Coronary artery (tissue), 2 donors: ENCODE data around the gene UFC1.

Source experiments
- DNase-seq: peaks from one replicate; pipeline ENCODE4 v3.0.0-alpha.2; 2017; ENCODE audit warnings: low spot score
- H3K27ac ChIP-seq, 2 donors: fragments of 200-600 bp; sonication (generic); one replicate each; pipeline ENCODE4 v1.5.1; 2016 to 2019
- H3K4me3 ChIP-seq: fragments of 200-600 bp; sonication (generic); 2 replicates; pipeline ENCODE4 v1.5.1; 2016; ENCODE audit warnings: mild to moderate bottlenecking, moderate library complexity
- CTCF ChIP-seq: fragments of 200-600 bp; sonication (generic); IDR thresholded peaks from one replicate; pipeline ENCODE4 v1.5.1; 2019; ENCODE audit warnings: antibody characterized with exemption

UFC1 gene

GRCh38 chr1:161192476-161193465 lies 39.0 kb downstream of the UFC1 start:
- peak overlapping the region; percentile 75 for H3K4me3 ChIP-seq
- TF ChIP-seq CTCF: peak; percentile 82
- DNase-seq: no peak
- H3K27ac ChIP-seq: peak overlapping the region; percentile 23 to 70

DNA sequence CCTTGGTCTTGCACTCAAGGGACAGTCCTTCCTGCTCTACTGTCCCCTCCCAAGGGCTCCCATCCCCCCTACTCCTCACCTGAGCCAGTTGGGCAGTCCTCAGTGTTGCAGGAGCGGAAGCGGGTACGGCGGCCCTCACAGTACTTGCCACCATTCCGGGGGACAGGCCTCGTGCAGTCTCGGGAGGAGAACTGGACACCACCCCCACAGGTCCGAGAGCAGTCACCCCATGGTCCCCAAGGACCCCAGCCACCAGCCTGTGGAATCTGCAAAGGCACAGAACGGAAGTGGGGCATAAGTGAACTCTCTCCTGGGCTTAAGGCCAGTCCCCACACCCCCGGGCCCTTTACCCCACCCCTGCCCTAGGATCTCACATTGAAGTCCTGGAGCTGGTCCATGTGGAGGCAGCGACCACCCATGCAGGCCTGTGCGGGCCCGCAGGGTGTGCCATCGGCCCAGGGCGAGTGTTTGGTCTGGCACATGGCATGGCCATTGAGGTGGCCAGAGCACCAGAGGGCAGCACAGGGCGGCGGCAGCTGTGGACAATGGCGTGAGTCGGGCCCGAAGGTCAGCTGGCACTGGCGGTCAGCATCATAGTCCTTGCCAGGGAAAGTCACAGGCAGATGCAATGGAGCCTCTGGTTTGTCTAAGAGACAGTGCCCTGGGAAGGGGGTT lies 39.9 kb downstream of the UFC1 start:
- H3K4me3 ChIP-seq: peak overlapping the region; percentile 75
- peak overlapping the region; percentile 23 to 70 for H3K27ac ChIP-seq
- no peak for DNase-seq
- TF ChIP-seq CTCF: no peak

DNA sequence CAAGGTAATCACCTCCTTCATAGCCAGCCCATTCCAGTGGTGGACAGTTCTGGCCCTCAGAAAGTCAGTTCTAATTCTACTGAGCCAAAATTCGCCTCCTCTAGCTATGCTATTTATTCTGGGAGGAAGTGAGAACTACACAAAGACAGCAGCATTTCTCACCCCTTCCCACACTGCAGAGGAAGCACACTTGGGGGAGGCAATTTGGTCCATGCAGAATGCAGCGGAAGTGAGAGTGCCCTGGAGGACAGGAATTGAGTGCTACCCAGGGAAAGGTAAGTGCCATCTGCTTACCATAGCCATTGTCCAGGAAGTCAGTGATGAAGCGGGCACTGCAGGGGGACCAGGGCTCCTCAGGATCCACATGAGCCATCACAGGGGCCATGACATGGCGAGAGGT lies 41.4 kb downstream of the UFC1 start:
- peak overlapping the region in 1 of 2 donors; percentile 98 for H3K27ac ChIP-seq

GRCh38 chr1:161196111-161196510 lies 42.3 kb downstream of the UFC1 start:
- peak overlapping the region in 1 of 2 donors; percentile 98 for H3K27ac ChIP-seq
- peak overlapping the region; percentile 75 for H3K4me3 ChIP-seq
- no peak for TF ChIP-seq CTCF
- DNase-seq: no peak

More for the DNA sequence above, 41.4 kb downstream of the UFC1 start:
- DNase-seq: no peak
- no peak for TF ChIP-seq CTCF
- H3K4me3 ChIP-seq: peak overlapping the region; percentile 75

DNA sequence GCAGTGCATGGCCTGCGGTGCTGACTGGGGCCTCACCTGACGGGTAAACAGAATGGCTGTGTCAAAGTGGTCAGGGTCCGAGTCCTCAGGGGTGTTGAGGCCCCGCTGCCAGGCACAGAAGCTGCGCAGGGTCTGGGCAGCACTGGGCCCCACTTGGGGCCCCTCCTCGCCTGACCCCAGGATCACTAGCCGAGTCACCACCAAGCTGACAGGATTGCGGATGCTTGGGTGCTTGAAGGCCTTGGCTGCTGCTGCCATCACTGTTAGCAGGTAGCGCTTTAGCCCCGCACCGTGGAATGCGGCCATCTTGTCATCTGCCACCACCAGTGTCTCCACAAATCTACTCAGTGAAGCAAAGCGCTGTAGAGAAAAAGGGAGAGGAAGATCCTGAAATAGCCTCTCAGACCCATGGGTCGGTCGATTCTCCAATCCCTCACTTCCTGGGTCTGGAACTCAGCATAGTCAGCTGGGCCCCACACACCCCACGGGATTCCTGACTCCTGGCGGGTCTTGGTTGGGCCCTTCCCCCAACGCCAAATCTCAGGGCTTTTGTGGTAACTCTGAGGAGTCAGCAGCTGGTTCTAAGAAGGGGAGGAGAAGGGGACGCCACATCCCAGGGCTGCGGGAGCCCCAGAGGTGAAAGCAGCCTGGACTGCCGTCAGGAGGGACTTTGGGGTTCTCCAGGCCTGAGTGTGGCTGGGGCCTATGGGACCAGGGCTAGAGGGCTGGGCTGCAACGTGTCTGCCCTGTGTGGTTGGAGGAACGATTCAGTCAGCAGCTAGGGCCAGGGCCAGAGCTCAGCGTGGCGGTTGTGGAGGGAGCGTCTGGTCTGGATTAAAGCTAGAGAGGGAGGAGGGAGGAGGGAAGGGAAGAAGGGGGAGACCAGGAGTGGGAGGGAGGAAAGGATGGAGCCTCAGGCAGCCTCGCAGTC lies 43.0 kb downstream of the UFC1 start:
- TF ChIP-seq CTCF: no peak
- Histone ChIP-seq H3K4me3 (peak overlapping the region; percentile 75), H3K27ac (peak overlapping the region; percentile 97 to 98)
- no peak for DNase-seq

- TF ChIP-seq CTCF: no peak
- Histone ChIP-seq H3K4me3 (peak overlapping the region; percentile 75), H3K27ac (peak overlapping the region; percentile 97 to 98)
- DNase-seq: no peak
These were observed 43.9 kb downstream of the UFC1 start for GRCh38 chr1:161197560-161198193.
